Heart left ventricle (tissue), 13 donors: Measurements from ENCODE around the gene ARHGEF7.

Source experiments
- CTCF ChIP-seq, 12 donors: fragments of 200-600 bp; sonication (generic) in 4 of 12; IDR thresholded peaks; one replicate each; pipeline versions ENCODE4 v1.5.0 to v1.8.0; 2018 to 2022; ENCODE audit warnings: antibody characterized with exemption in 12 of 12, mild to moderate bottlenecking in 5 of 12
- POLR2A ChIP-seq, 2 donors: fragments of 450-650 bp; IDR thresholded peaks; one replicate each; pipeline ENCODE4 v1.6.1; 2017; ENCODE audit warnings: antibody characterized with exemption in 2 of 2, mild to moderate bottlenecking in 2 of 2, moderate library complexity in 2 of 2
- donor health status: ischemic (EF 13 %, LVEDD 7.1; RV severe dilation, severe dysfunction).
- donor health status: DM: no; HTN: yes; CAD: no.
- donor health status: DM: no; HTN: no; CAD: no.
- donor health status: ischemic (EF 25% LVEDD 6.9; RV normal size, moderate dysfunction).
- donor health status: ischemic (EF 25% LVEDD 5.7; RV mildly dilated, moderate dysfunction).
- donor health status: ischemic (EF 35%, LVEDD 5.7; RV mildly dilated, moderate dysfunction).
- donor health status: nonischemic (EF 11% LVEDD 7.7; RV severe dilation, severe dysfunction).
- donor health status: DM: yes; HTN: yes; CAD: no.
- donor health status: PGD.
- donor health status: ischemic (EF 29% LVEDD 5.4; RV normal size, mild dysfunction).
- donor health status: nonischemic (EF 23%, LVEDD 6.1; RV moderate dilation, normal function).

GRCh38 chr13:111232191-111232590, 117.1 kb downstream of the ARHGEF7 start:
- TF ChIP-seq CTCF (IDR thresholded peaks at IDR 0.05) (no peak), POLR2A (IDR thresholded peaks at IDR 0.05) (no peak)
